ENCODE measurements around the gene MRPL44. TPM values are rescaled to one million over a fixed set of nuclear protein-coding genes. Genes with fewer than 3 reads are reported as not detected.

The MRPL44 gene
- total RNA-seq, result 69.6 TPM

GRCh38 chr2:223957092-223957851 lies at the start of gene MRPL44:
MRPL44 (plus strand) TSS chr2:223957463; CDS start chr2:223957473, 10 bp downstream.
- Histone ChIP-seq H3K27me3 (ENCODE audit: insufficient read depth, low read length) (no peaks in the 10 kb centered on the region), H3K9me3 (ENCODE audit: low read depth, low read length) (no peaks in the 10 kb centered on the region), H3K4me1 (ENCODE audit: insufficient read depth, low read length) (peaks cover 41% of the 10 kb centered on the region), H3K4me3 (ENCODE audit: low read length) (peak within 1 kb of the TSS; percentile 97)

GRCh38 chr2:223908304-223908998 lies 48.8 kb upstream of the MRPL44 start:
- H3K27me3 ChIP-seq (ENCODE audit: insufficient read depth, low read length), result no peaks in the 10 kb centered on the region
- H3K4me3 ChIP-seq (ENCODE audit: low read length), result no peak overlapping the region
- peaks cover 13% of the 10 kb centered on the region for H3K4me1 ChIP-seq (ENCODE audit: insufficient read depth, low read length)
- no peaks in the 10 kb centered on the region for H3K9me3 ChIP-seq (ENCODE audit: low read depth, low read length)

GRCh38 chr2:223909001-223909741 lies 48.1 kb upstream of the MRPL44 start:
- no peak overlapping the region for H3K4me3 ChIP-seq (ENCODE audit: low read length)
- no peaks in the 10 kb centered on the region for H3K27me3 ChIP-seq (ENCODE audit: insufficient read depth, low read length)
- peaks cover 13% of the 10 kb centered on the region for H3K4me1 ChIP-seq (ENCODE audit: insufficient read depth, low read length)
- no peaks in the 10 kb centered on the region for H3K9me3 ChIP-seq (ENCODE audit: low read depth, low read length)

- Histone ChIP-seq H3K4me1 (ENCODE audit: insufficient read depth, low read length) (peaks cover 38% of the 10 kb centered on the region), H3K27me3 (ENCODE audit: insufficient read depth, low read length) (no peaks in the 10 kb centered on the region), H3K9me3 (ENCODE audit: low read depth, low read length) (no peaks in the 10 kb centered on the region), H3K4me3 (ENCODE audit: low read length) (no peak overlapping the region)
Measured at GRCh38 chr2:223914324-223914723, 42.9 kb upstream of the MRPL44 start.

- peaks cover 39% of the 10 kb centered on the region for H3K4me1 ChIP-seq (ENCODE audit: insufficient read depth, low read length)
- no peak overlapping the region for H3K4me3 ChIP-seq (ENCODE audit: low read length)
- H3K9me3 ChIP-seq (ENCODE audit: low read depth, low read length), result no peaks in the 10 kb centered on the region
- no peaks in the 10 kb centered on the region for H3K27me3 ChIP-seq (ENCODE audit: insufficient read depth, low read length)
Measured at GRCh38 chr2:223915071-223915470, 42.2 kb upstream of the MRPL44 start.

GRCh38 chr2:223916181-223916920 lies 40.9 kb upstream of the MRPL44 start:
- no peak overlapping the region for H3K4me3 ChIP-seq (ENCODE audit: low read length)
- H3K9me3 ChIP-seq (ENCODE audit: low read depth, low read length), result no peaks in the 10 kb centered on the region
- H3K27me3 ChIP-seq (ENCODE audit: insufficient read depth, low read length), result no peaks in the 10 kb centered on the region
- H3K4me1 ChIP-seq (ENCODE audit: insufficient read depth, low read length), result peaks cover 47% of the 10 kb centered on the region

GRCh38 chr2:223918671-223919134 lies 38.6 kb upstream of the MRPL44 start:
- Histone ChIP-seq H3K27me3 (ENCODE audit: insufficient read depth, low read length) (no peaks in the 10 kb centered on the region), H3K9me3 (ENCODE audit: low read depth, low read length) (no peaks in the 10 kb centered on the region), H3K4me3 (ENCODE audit: low read length) (no peak overlapping the region), H3K4me1 (ENCODE audit: insufficient read depth, low read length) (peaks cover 52% of the 10 kb centered on the region)

- Histone ChIP-seq H3K9me3 (ENCODE audit: low read depth, low read length) (no peaks in the 10 kb centered on the region), H3K4me1 (ENCODE audit: insufficient read depth, low read length) (peaks cover 50% of the 10 kb centered on the region), H3K27me3 (ENCODE audit: insufficient read depth, low read length) (no peaks in the 10 kb centered on the region), H3K4me3 (ENCODE audit: low read length) (no peak overlapping the region)
Measured at GRCh38 chr2:223920109-223920508, 37.2 kb upstream of the MRPL44 start.

GRCh38 chr2:223921204-223921603 lies 36.1 kb upstream of the MRPL44 start:
- H3K4me1 ChIP-seq (ENCODE audit: insufficient read depth, low read length), result peaks cover 45% of the 10 kb centered on the region
- H3K4me3 ChIP-seq (ENCODE audit: low read length), result no peak overlapping the region
- H3K27me3 ChIP-seq (ENCODE audit: insufficient read depth, low read length), result no peaks in the 10 kb centered on the region
- H3K9me3 ChIP-seq (ENCODE audit: low read depth, low read length), result no peaks in the 10 kb centered on the region

GRCh38 chr2:223922308-223922707 lies 35.0 kb upstream of the MRPL44 start:
- H3K27me3 ChIP-seq (ENCODE audit: insufficient read depth, low read length), result no peaks in the 10 kb centered on the region
- peaks cover 39% of the 10 kb centered on the region for H3K4me1 ChIP-seq (ENCODE audit: insufficient read depth, low read length)
- no peaks in the 10 kb centered on the region for H3K9me3 ChIP-seq (ENCODE audit: low read depth, low read length)
- H3K4me3 ChIP-seq (ENCODE audit: low read length), result no peak overlapping the region

- Histone ChIP-seq H3K27me3 (ENCODE audit: insufficient read depth, low read length) (no peaks in the 10 kb centered on the region), H3K4me1 (ENCODE audit: insufficient read depth, low read length) (peaks cover 33% of the 10 kb centered on the region), H3K9me3 (ENCODE audit: low read depth, low read length) (no peaks in the 10 kb centered on the region), H3K4me3 (ENCODE audit: low read length) (no peak overlapping the region)
Measured at GRCh38 chr2:223923976-223924375, 33.3 kb upstream of the MRPL44 start.

- Histone ChIP-seq H3K9me3 (ENCODE audit: low read depth, low read length) (no peaks in the 10 kb centered on the region), H3K27me3 (ENCODE audit: insufficient read depth, low read length) (no peaks in the 10 kb centered on the region), H3K4me3 (ENCODE audit: low read length) (no peak overlapping the region), H3K4me1 (ENCODE audit: insufficient read depth, low read length) (peaks cover 34% of the 10 kb centered on the region)
Measured at GRCh38 chr2:223925106-223925505, 32.2 kb upstream of the MRPL44 start.

- H3K27me3 ChIP-seq (ENCODE audit: insufficient read depth, low read length), result no peaks in the 10 kb centered on the region
- peaks cover 38% of the 10 kb centered on the region for H3K4me1 ChIP-seq (ENCODE audit: insufficient read depth, low read length)
- H3K4me3 ChIP-seq (ENCODE audit: low read length), result no peak overlapping the region
- H3K9me3 ChIP-seq (ENCODE audit: low read depth, low read length), result no peaks in the 10 kb centered on the region
Measured at GRCh38 chr2:223928113-223929006, 28.9 kb upstream of the MRPL44 start.
